Melanocyte of skin (primary cell): ENCODE measurements around the gene SPNS2. TPM values are rescaled to one million over a fixed set of nuclear protein-coding genes. Genes with fewer than 3 reads are reported as not detected.

Source experiments
- total RNA-seq, 2 donors: library from RNA; depleted of rRNA; stranded (reverse); fragments of >200 nt; gene quantifications; 2 replicates each; pipeline ENCODE4 v1.2.3, GENCODE V29; 2012

The SPNS2 gene, protein sequence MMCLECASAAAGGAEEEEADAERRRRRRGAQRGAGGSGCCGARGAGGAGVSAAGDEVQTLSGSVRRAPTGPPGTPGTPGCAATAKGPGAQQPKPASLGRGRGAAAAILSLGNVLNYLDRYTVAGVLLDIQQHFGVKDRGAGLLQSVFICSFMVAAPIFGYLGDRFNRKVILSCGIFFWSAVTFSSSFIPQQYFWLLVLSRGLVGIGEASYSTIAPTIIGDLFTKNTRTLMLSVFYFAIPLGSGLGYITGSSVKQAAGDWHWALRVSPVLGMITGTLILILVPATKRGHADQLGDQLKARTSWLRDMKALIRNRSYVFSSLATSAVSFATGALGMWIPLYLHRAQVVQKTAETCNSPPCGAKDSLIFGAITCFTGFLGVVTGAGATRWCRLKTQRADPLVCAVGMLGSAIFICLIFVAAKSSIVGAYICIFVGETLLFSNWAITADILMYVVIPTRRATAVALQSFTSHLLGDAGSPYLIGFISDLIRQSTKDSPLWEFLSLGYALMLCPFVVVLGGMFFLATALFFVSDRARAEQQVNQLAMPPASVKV
- not detected for total RNA-seq

DNA sequence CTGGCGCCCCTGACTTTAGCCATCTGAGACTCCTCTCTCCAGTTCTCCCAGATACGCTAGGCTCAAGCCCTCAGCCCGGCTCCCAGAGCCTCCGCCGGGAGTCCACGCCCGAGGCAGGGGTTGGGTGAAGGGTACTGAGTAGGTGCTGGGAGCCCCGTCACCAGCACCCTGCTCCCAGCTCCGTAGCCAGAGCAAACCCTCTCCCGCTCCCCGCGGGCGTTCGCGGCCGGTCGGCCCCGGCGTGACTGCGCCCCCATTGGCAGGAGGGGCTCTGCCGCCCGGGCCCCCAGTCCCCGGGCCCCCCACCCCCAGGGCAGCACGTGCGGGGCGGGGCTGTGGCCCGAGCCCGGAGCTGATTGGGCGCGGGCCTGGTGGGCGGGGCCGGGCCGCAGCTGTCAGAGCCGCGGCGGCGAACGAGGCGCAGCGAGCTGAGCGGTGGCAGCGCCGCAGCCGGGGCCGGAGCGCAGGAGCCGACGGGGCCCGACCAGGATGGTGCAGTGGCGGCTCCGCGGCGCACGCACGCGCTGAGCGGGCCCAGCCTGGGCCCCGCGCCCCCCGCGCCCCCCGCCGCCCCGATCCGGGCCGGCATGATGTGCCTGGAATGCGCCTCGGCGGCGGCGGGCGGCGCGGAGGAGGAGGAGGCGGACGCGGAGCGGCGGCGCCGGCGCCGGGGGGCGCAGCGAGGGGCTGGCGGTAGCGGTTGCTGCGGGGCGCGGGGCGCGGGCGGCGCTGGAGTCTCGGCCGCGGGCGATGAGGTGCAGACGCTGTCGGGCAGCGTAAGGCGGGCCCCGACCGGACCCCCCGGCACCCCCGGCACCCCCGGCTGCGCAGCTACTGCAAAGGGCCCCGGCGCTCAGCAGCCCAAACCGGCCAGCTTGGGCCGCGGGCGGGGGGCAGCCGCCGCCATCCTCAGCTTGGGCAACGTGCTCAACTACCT lies at the start of gene SPNS2:
Gene SPNS2 (plus strand): TSS at position 421 of the 937 bp plus-strand sequence. CDS start 167 bp downstream, at position 588.

GRCh38 chr17:4554997-4555799 lies 56.5 kb downstream of the SPNS2 start, which contains the start of gene MYBBP1A:
TSS of gene MYBBP1A (minus strand) at chr17:4555384. CDS start at chr17:4555324, 60 bp downstream.

GRCh38 chr17:4560421-4560820 lies 61.7 kb downstream of the SPNS2 start, which contains the start of gene GGT6:
TSS of gene GGT6 (minus strand) at chr17:4560577. CDS start at chr17:4560521, 56 bp downstream.

DNA sequence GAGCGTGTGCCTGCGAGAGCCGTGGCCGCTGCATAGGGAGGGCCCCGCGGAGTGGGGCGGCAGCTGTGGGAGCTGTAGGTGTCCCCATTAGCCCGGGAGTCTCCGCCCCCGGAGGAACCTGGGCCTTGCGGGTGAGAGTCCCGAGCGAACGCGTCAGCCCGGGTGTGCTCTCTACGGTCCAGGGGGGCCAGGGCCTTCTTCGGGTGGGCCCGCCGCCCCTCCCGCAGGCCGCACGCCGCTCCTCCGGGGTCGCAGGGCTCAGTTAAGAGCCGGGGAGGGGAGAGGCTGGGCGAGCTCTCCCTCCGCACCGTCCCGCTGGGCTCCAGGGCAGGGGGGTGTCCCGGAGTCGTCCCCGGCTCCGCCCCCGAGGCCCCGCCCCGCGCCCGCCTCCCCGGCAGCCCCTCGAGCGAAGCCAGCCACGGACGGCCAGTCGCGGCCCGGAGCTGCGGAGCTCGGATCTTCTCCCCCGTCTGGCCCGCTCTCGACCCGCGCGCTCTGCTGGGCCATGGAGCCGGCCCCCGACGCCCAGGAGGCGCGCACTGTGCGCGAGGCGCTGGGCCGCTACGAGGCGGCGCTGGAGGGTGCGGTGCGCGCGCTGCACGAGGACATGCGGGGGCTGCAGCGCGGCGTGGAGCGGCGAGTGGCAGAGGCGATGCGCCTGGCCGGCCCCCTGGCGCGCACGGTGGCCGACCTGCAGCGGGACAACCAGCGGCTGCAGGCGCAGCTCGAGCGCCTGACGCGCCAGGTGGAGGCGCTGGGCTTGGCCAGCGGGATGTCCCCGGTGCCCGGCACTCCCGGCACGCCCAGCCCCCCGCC lies 85.6 kb downstream of the SPNS2 start, which contains the start of gene SMTNL2:
Gene SMTNL2 (plus strand): TSS at position 429 of the 816 bp plus-strand sequence. CDS start 77 bp downstream, at position 506.

Other genes with a start within 250 kb of the SPNS2 start
- gene ANKFY1, start 234.9 kb upstream of the SPNS2 start, total RNA-seq = 10 to 100 TPM; 85.7 to 93.2 TPM
- 10 to 100 TPM; 33.6 to 37.2 TPM for gene UBE2G1, start 132.2 kb upstream of the SPNS2 start, total RNA-seq
- gene SPNS3, start 64.9 kb upstream of the SPNS2 start, total RNA-seq = not detected
- 10 to 100 TPM; 51.3 to 96.9 TPM for gene MYBBP1A, start 56.5 kb downstream of the SPNS2 start, total RNA-seq
- gene GGT6, start 61.7 kb downstream of the SPNS2 start, total RNA-seq = not detected
- gene SMTNL2, start 85.6 kb downstream of the SPNS2 start, total RNA-seq = not detected
- gene ALOX15, start 142.8 kb downstream of the SPNS2 start, total RNA-seq = not detected
- gene PELP1, start 205.3 kb downstream of the SPNS2 start, total RNA-seq = 10 to 100 TPM; 24.4 to 31.6 TPM
- gene ARRB2, start 211.8 kb downstream of the SPNS2 start, total RNA-seq = 1 to 10 TPM; 8.3 to 9.7 TPM
- gene MED11, start 232.5 kb downstream of the SPNS2 start, total RNA-seq = 10 to 100 TPM; 17.0 to 18.2 TPM
- gene ZMYND15, start 241.0 kb downstream of the SPNS2 start, total RNA-seq = under 1 TPM; under 0.01 to 0.69 TPM
- 1 to 10 TPM; 1.7 to 6.5 TPM for gene CXCL16, start 241.0 kb downstream of the SPNS2 start, total RNA-seq